Neural cell (in vitro differentiated cells): ENCODE data around the gene YY1.

ENCODE experiments used
- CTCF ChIP-seq: fragments of 450-650 bp; IDR thresholded peaks from 2 replicates; pipeline ENCODE4 v1.5.1; 2014; ENCODE audit warnings: antibody characterized with exemption, mild to moderate bottlenecking, moderate library complexity; ENCODE audit not compliant: poor library complexity, severe bottlenecking
- EZH2 ChIP-seq: fragments of 200-600, 300-800 bp; shearing (Covaris generic), sonication (generic); IDR thresholded peaks from 2 replicates; pipeline ENCODE4 v1.6.1; 2014; ENCODE audit warnings: antibody characterized with exemption, low read length, borderline replicate concordance, mild to moderate bottlenecking; ENCODE audit not compliant: insufficient read depth, poor library complexity, severe bottlenecking
- POLR2AphosphoS5 ChIP-seq: IDR thresholded peaks from 2 replicates; pipeline ENCODE4 v1.6.1; 2012

- TF ChIP-seq CTCF (no peak), POLR2AphosphoS5 (no peak), EZH2 (no peak)
Measured at GRCh38 chr14:100303925-100304324, 65.0 kb downstream of the YY1 start.
